ENCODE measurements around the gene MYO7A. TPM values are rescaled to one million over a fixed set of nuclear protein-coding genes. Genes with fewer than 3 reads are reported as not detected.

MYO7A gene
- total and polyA plus RNA-seq, 2 donors (not counting 1 experiment from before 2014, with no cell fraction given), result 0.03 to 0.07 TPM

GRCh38 chr11:77159219-77159936 is 31.3 kb downstream of the MYO7A start:
- Mint-ChIP-seq H3K27ac (no peak overlapping the region), H3K4me1 (no peaks in the 10 kb centered on the region), H3K4me3 (no peak overlapping the region), H3K27me3 (no peaks in the 10 kb centered on the region), H3K9me3 (ENCODE audit: insufficient read depth) (no peaks in the 10 kb centered on the region)
- intact Hi-C loops (cut with micrococcal nuclease), result no loop called here
- TF ChIP-seq CTCF (IDR thresholded peaks at IDR 0.05) (no peak), EZH2 (IDR thresholded peaks at IDR 0.05; ENCODE audit: borderline replicate concordance, insufficient read depth, low read depth, low read length, poor library complexity, severe bottlenecking) (no peak)
- Histone ChIP-seq H3K36me3 (replicated peaks in 1 of 2; ENCODE audit: control extremely low read depth in 1 of 2, control insufficient read depth in 1 of 2, extremely low read depth in 1 of 2, insufficient read depth in 2 of 2, low read length in 1 of 2) (no peaks in the 10 kb centered on the region), H3K4me1 (ENCODE audit: control insufficient read depth in 2 of 2, insufficient read depth in 2 of 2, low read length in 2 of 2) (no peaks in the 10 kb centered on the region), H4K20me1 (ENCODE audit: control insufficient read depth, insufficient read depth, low read length, poor library complexity, severe bottlenecking) (no peaks in the 10 kb centered on the region), H3K79me2 (ENCODE audit: control insufficient read depth, insufficient read depth, low read length) (no peaks in the 10 kb centered on the region), H3K27ac (ENCODE audit: low read length in 2 of 2) (no peak overlapping the region), H3K9ac (ENCODE audit: low read length) (no peak overlapping the region), H3K4me2 (replicated peaks; ENCODE audit: low read depth, low read length, poor library complexity, severe bottlenecking) (no peak overlapping the region), H3K27me3 (replicated peaks in 1 of 4; ENCODE audit: control extremely low read depth in 1 of 4, control insufficient read depth in 3 of 4, insufficient read depth in 4 of 4, low read length in 3 of 4) (no peaks in the 10 kb centered on the region), H3K4me3 (ENCODE audit: control extremely low read depth in 1 of 5, extremely low read depth in 1 of 5, insufficient read depth in 1 of 5, low read depth in 2 of 5, low read length in 4 of 5) (no peak overlapping the region), H2AFZ (ENCODE audit: insufficient read depth, low read depth, low read length, poor library complexity, severe bottlenecking) (no peak overlapping the region), H3K9me3 (ENCODE audit: control extremely low read depth in 1 of 3, control insufficient read depth in 2 of 3, insufficient read depth in 1 of 3, low read length in 2 of 3) (no peaks in the 10 kb centered on the region)
- POLR2A ChIA-PET, result no interaction called here
- ATAC-seq (ENCODE audit: low read depth) (no peak), DNase-seq (no peak)
- CTCF ChIA-PET, result no interaction called here
- 57% methylated on average over 2 of the region's 4 CpGs for WGBS (ENCODE audit: insufficient coverage)

- no peaks in the 10 kb centered on the region for H3K9me3 ChIP-seq (ENCODE audit: control extremely low read depth in 1 of 3, control insufficient read depth in 2 of 3, insufficient read depth in 1 of 3, low read length in 2 of 3)
- H3K9ac ChIP-seq (ENCODE audit: low read length), result no peak overlapping the region
- intact Hi-C loops (cut with micrococcal nuclease), result no loop called here
- H3K36me3 ChIP-seq (replicated peaks in 1 of 2; ENCODE audit: control extremely low read depth in 1 of 2, control insufficient read depth in 1 of 2, extremely low read depth in 1 of 2, insufficient read depth in 2 of 2, low read length in 1 of 2), result no peaks in the 10 kb centered on the region
- H3K4me3 ChIP-seq (ENCODE audit: control extremely low read depth in 1 of 5, extremely low read depth in 1 of 5, insufficient read depth in 1 of 5, low read depth in 2 of 5, low read length in 4 of 5), result no peak overlapping the region
- Mint-ChIP-seq H3K27me3 (no peaks in the 10 kb centered on the region), H3K4me3 (no peak overlapping the region), H3K9me3 (ENCODE audit: insufficient read depth) (no peaks in the 10 kb centered on the region), H3K4me1 (no peaks in the 10 kb centered on the region), H3K27ac (no peak overlapping the region)
- no peak overlapping the region for H3K4me2 ChIP-seq (replicated peaks; ENCODE audit: low read depth, low read length, poor library complexity, severe bottlenecking)
- no peaks in the 10 kb centered on the region for H3K4me1 ChIP-seq (ENCODE audit: control insufficient read depth in 2 of 2, insufficient read depth in 2 of 2, low read length in 2 of 2)
- DNase-seq, result no peak
- TF ChIP-seq CTCF (IDR thresholded peaks at IDR 0.05) (no peak), EZH2 (IDR thresholded peaks at IDR 0.05; ENCODE audit: borderline replicate concordance, insufficient read depth, low read depth, low read length, poor library complexity, severe bottlenecking) (no peak)
- CTCF ChIA-PET, result no interaction called here
- H2AFZ ChIP-seq (ENCODE audit: insufficient read depth, low read depth, low read length, poor library complexity, severe bottlenecking), result no peak overlapping the region
- H3K27ac ChIP-seq (ENCODE audit: low read length in 2 of 2), result no peak overlapping the region
- ATAC-seq (ENCODE audit: low read depth), result no peak
- H3K79me2 ChIP-seq (ENCODE audit: control insufficient read depth, insufficient read depth, low read length), result no peaks in the 10 kb centered on the region
- H3K27me3 ChIP-seq (replicated peaks in 1 of 4; ENCODE audit: control extremely low read depth in 1 of 4, control insufficient read depth in 3 of 4, insufficient read depth in 4 of 4, low read length in 3 of 4), result no peaks in the 10 kb centered on the region
- H4K20me1 ChIP-seq (ENCODE audit: control insufficient read depth, insufficient read depth, low read length, poor library complexity, severe bottlenecking), result no peaks in the 10 kb centered on the region
- WGBS (ENCODE audit: insufficient coverage), result 96% methylated on average over 20 of the region's 20 CpGs
- POLR2A ChIA-PET, result no interaction called here
These were observed 32.0 kb downstream of the MYO7A start for GRCh38 chr11:77159937-77160495.
